Endothelial cell of umbilical vein (primary cell): Measurements from ENCODE around the gene ITGA11. TPM values are rescaled to one million over a fixed set of nuclear protein-coding genes. Genes with fewer than 3 reads are reported as not detected.

Experiments
- BruUV-seq: library from RNA; stranded (reverse); fragments of 400-500 nt; replicated peaks from 2 replicates; lab custom pipeline; 2021; lab: Mats Ljungman, UMichigan
- CTCF ChIA-PET: fragments of 300-600, 350-600 bp; sonication (Branson Sonifier 250); formaldehyde crosslinking; loops from one replicate; lab custom pipeline; 2021; ENCODE audit warnings: antibody characterized with exemption, inconsistent platforms; lab: Charles Lee
- POLR2A ChIA-PET: fragments of 300-600, 350-600 bp; sonication (Branson Sonifier 250); formaldehyde crosslinking; loops from one replicate; lab custom pipeline; 2021; ENCODE audit warnings: antibody characterized with exemption, inconsistent platforms; lab: Charles Lee
- DNase-seq: peaks from one replicate; pipeline ENCODE4 v3.0.0-alpha.2; 2011; ENCODE audit warnings: low read depth, low spot score
- FAIRE-seq: peaks from 2 replicates; lab custom pipeline; 2011; peaks lifted over from hg19 to GRCh38; lab: Jason Lieb, UNC
- H2AFZ ChIP-seq: 2 replicates; pipeline ENCODE4 v1.6.0; 2012; ENCODE audit warnings: low read depth, low read length, control low read depth, inconsistent platforms
- H3K27ac ChIP-seq: 2 replicates; pipeline ENCODE4 v1.5.1; 2011; ENCODE audit warnings: low read depth, mild to moderate bottlenecking, control low read depth, low read length, moderate library complexity; ENCODE audit not compliant: insufficient read depth
- H3K27me3 ChIP-seq, 2 experiments: 2 replicates each; pipeline versions ENCODE4 v1.6.0 to v1.6.1; 2011; ENCODE audit warnings: low read length in 2 of 2, mixed read lengths in 1 of 2; ENCODE audit not compliant: control insufficient read depth in 2 of 2, insufficient read depth in 2 of 2
- H3K36me3 ChIP-seq, 2 experiments: 2 replicates in 1 of 2; 3 replicates in 1 of 2; pipeline ENCODE4 v1.5.1; 2011; ENCODE audit warnings: low read length in 2 of 2, mild to moderate bottlenecking in 1 of 2, moderate library complexity in 1 of 2; ENCODE audit not compliant: control insufficient read depth in 2 of 2, insufficient read depth in 2 of 2; ENCODE audit errors: extremely low read depth in 1 of 2
- H3K4me1 ChIP-seq: 3 replicates; pipeline ENCODE4 v1.5.1; 2011; ENCODE audit warnings: mild to moderate bottlenecking, low read length; ENCODE audit not compliant: control insufficient read depth, insufficient read depth; ENCODE audit errors: extremely low read depth
- H3K4me2 ChIP-seq: 2 replicates; pipeline ENCODE4 v1.6.1; 2011; ENCODE audit warnings: low read length, control low read depth, mixed read lengths; ENCODE audit not compliant: insufficient read depth
- H3K4me3 ChIP-seq, 3 experiments: fragments of 200-600 bp in 1 of 3; sonication (generic), shearing (Covaris generic) in 1 of 3; replicated peaks in 1 of 3; 2 replicates each; pipeline ENCODE4 v1.5.1; 2011 to 2016; ENCODE audit warnings: control low read depth in 3 of 3, low read length in 3 of 3, mild to moderate bottlenecking in 2 of 3, inconsistent platforms in 1 of 3, low read depth in 1 of 3, moderate library complexity in 1 of 3; ENCODE audit not compliant: insufficient read depth in 1 of 3
- H3K79me2 ChIP-seq: 2 replicates; pipeline ENCODE4 v1.6.0; 2012; ENCODE audit warnings: low read length, inconsistent platforms; ENCODE audit not compliant: control insufficient read depth, insufficient read depth
- H3K9ac ChIP-seq: replicated peaks from 2 replicates; pipeline ENCODE3; 2011; ENCODE audit warnings: low read length, control low read depth; ENCODE audit not compliant: insufficient read depth; ENCODE audit errors: extremely low read depth
- H3K9me1 ChIP-seq: replicated peaks from 3 replicates; pipeline ENCODE4 v1.6.0; 2011; ENCODE audit warnings: mild to moderate bottlenecking, low read length; ENCODE audit not compliant: control insufficient read depth, insufficient read depth; ENCODE audit errors: extremely low read depth
- H3K9me3 ChIP-seq: replicated peaks from 2 replicates; pipeline ENCODE4 v1.5.1; 2012; ENCODE audit warnings: low read length, inconsistent platforms; ENCODE audit not compliant: control insufficient read depth, insufficient read depth
- H4K20me1 ChIP-seq: replicated peaks from 2 replicates; pipeline ENCODE3; 2011; ENCODE audit warnings: mild to moderate bottlenecking, low read length; ENCODE audit not compliant: control insufficient read depth, insufficient read depth; ENCODE audit errors: extremely low read depth
- EZH2 ChIP-seq: IDR thresholded peaks from 2 replicates; pipeline ENCODE4 v1.6.1; 2012; ENCODE audit warnings: borderline replicate concordance, low read depth, mild to moderate bottlenecking, moderate library complexity, low read length, inconsistent platforms; ENCODE audit not compliant: severe bottlenecking
- FOS ChIP-seq: IDR thresholded peaks from 2 replicates; pipeline ENCODE4 v1.6.1; 2011; ENCODE audit warnings: mild to moderate bottlenecking, low read length, moderate library complexity, borderline replicate concordance; ENCODE audit not compliant: insufficient read depth
- GATA2 ChIP-seq: IDR thresholded peaks from 2 replicates; pipeline ENCODE4 v1.7.0; 2011; ENCODE audit warnings: low read depth, mild to moderate bottlenecking, moderate library complexity, mixed read lengths, low read length; ENCODE audit not compliant: insufficient read length, insufficient read depth
- JUN ChIP-seq: IDR thresholded peaks from 2 replicates; pipeline ENCODE4 v1.6.1; 2011; ENCODE audit warnings: borderline replicate concordance, low read depth; ENCODE audit not compliant: insufficient read length, insufficient read depth
- MYC ChIP-seq: IDR thresholded peaks from one replicate; pipeline ENCODE4 v1.6.1; 2011; ENCODE audit warnings: mild to moderate bottlenecking, low read depth, low read length
- POLR2A ChIP-seq: IDR thresholded peaks from 2 replicates; pipeline ENCODE4 v1.6.1; 2012; ENCODE audit warnings: low read depth, mild to moderate bottlenecking, control low read depth, low read length
- POLR2AphosphoS5 ChIP-seq: IDR thresholded peaks from 2 replicates; pipeline ENCODE4 v1.6.1; 2012; ENCODE audit warnings: low read depth, mild to moderate bottlenecking, control low read depth, low read length, moderate library complexity; ENCODE audit not compliant: insufficient read depth
- dilution Hi-C: fragments of 300-500 bp; cut with MboI; formaldehyde crosslinking; loops from one replicate; pipeline ENCODE4 v1.15.0; 2019; ENCODE audit warnings: low sequenced_read_pairs; ENCODE audit not compliant: extremely low pct_ligation_motif_present
- intact Hi-C: fragments of 100-400 bp; cut with micrococcal nuclease; formaldehyde crosslinking; loops from one replicate; pipeline ENCODE4 v1.10.0; 2022
- polyA plus RNA-seq, 4 experiments: library from polyadenylated mRNA; depleted of rRNA in 3 of 4; stranded (reverse) in 3 of 4; unstranded in 1 of 4; fragments of >200 nt; gene quantifications; 2 replicates each; pipeline versions ENCODE4 v1.2.1 to v1.2.3, GENCODE V29; 2011 to 2012; ENCODE audit warnings: missing spikeins in 1 of 4
- total RNA-seq: library from RNA; stranded (reverse); gene quantifications from 2 replicates; pipeline ENCODE4 v1.2.3, GENCODE V29; 2021
- TF ChIP-seq, protein P1 (sequence below): IDR thresholded peaks from 2 replicates; pipeline ENCODE4 v1.6.1; 2011; ENCODE audit not compliant: insufficient read depth, insufficient read length
- TF ChIP-seq, protein P2 (sequence below), 2 donors: IDR thresholded peaks; 1 replicate in 1 of 2; 2 replicates in 1 of 2; pipeline ENCODE4 v1.5.1; 2011; ENCODE audit warnings: low read length in 2 of 2, mild to moderate bottlenecking in 2 of 2, moderate library complexity in 2 of 2, control low read depth in 1 of 2, inconsistent platforms in 1 of 2, low read depth in 1 of 2; ENCODE audit not compliant: insufficient read depth in 1 of 2; ENCODE audit errors: extremely low read depth in 1 of 2

The ITGA11 gene
- total and polyA plus RNA-seq, 2 donors (not counting 3 experiments of a cell fraction or from before 2014, with no cell fraction given): 0.18 to 1.0 TPM

DNA sequence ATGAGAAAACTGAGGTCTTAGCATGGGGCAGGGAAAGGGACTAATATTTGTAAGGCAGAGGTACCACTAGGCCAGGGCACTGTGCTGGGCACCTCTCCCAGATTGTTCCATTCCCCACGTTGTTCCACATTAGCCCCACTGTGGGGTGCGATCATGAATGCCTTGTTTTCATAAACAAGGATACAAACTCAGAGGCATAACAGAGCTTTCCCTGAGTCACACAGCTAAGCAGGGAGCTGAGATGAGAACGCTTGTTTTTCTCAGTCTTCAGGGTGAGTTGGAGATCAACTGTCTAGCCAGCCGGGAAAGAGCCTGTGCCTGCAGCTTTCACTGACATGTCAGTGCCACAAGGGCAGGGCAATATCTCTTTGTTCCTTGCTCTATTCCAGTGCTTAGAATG is 47.9 kb upstream of the ITGA11 start:
- Histone ChIP-seq H2AFZ (no peak overlapping the region), H4K20me1 (no peaks in the 10 kb centered on the region), H3K4me3 (no peak overlapping the region), H3K4me1 (no peaks in the 10 kb centered on the region), H3K9me1 (no peaks in the 10 kb centered on the region), H3K4me2 (no peak overlapping the region), H3K9me3 (no peaks in the 10 kb centered on the region), H3K27me3 (peaks cover 3 to 11% of the 10 kb centered on the region in 2 experiments), H3K9ac (no peak overlapping the region), H3K79me2 (no peaks in the 10 kb centered on the region), H3K36me3 (no peaks in the 10 kb centered on the region), H3K27ac (no peak overlapping the region)
- ChIA-PET CTCF (interaction anchor here (2.3 kb wide), 1 partner anchor 173 kb away, joined by 4 read pairs; no protein-coding TSS in a partner anchor), POLR2A (no interaction called here)
- TF ChIP-seq POLR2A (no peak), MYC (no peak), GATA2 (no peak), FOS (no peak)
- DNase-seq (no peak), FAIRE-seq (no peak)
- dilution Hi-C loops (no loop called here), intact Hi-C loops (no loop called here)
- BruUV-seq: no TSS peak

DNA sequence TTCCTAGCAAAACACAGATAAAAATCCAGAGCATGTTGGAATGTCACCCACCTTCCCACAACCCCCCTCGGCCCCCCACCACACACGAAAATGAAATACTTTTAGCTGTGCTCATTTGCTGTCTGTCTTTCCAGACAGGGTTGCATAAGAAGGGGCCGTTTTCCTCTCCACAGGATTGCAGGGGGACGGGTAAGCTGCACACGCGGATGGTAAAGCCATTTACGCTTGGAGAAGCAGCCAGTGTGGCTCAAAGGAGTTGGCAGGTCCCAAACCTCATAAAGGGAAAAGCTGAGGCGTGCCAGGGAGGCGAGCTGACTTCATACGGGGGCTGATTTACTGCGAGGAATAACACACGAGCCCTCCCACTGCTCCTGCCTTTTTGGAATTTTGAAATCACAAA is 47.4 kb upstream of the ITGA11 start:
- dilution Hi-C loops: no loop called here
- no peak overlapping the region for H3K9ac ChIP-seq
- H3K4me1 ChIP-seq: no peaks in the 10 kb centered on the region
- no TSS peak for BruUV-seq
- H3K4me2 ChIP-seq: no peak overlapping the region
- TF ChIP-seq, protein P1, sequence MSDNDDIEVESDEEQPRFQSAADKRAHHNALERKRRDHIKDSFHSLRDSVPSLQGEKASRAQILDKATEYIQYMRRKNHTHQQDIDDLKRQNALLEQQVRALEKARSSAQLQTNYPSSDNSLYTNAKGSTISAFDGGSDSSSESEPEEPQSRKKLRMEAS: no peak
- TF ChIP-seq JUN (no peak), EZH2 (no peak), POLR2AphosphoS5 (no peak), POLR2A (no peak), GATA2 (no peak), MYC (no peak), FOS (no peak)
- TF ChIP-seq, protein P2, sequence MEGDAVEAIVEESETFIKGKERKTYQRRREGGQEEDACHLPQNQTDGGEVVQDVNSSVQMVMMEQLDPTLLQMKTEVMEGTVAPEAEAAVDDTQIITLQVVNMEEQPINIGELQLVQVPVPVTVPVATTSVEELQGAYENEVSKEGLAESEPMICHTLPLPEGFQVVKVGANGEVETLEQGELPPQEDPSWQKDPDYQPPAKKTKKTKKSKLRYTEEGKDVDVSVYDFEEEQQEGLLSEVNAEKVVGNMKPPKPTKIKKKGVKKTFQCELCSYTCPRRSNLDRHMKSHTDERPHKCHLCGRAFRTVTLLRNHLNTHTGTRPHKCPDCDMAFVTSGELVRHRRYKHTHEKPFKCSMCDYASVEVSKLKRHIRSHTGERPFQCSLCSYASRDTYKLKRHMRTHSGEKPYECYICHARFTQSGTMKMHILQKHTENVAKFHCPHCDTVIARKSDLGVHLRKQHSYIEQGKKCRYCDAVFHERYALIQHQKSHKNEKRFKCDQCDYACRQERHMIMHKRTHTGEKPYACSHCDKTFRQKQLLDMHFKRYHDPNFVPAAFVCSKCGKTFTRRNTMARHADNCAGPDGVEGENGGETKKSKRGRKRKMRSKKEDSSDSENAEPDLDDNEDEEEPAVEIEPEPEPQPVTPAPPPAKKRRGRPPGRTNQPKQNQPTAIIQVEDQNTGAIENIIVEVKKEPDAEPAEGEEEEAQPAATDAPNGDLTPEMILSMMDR (IDR thresholded peaks at IDR 0.05; ENCODE audit: extremely low read depth in 1 of 2, insufficient read depth in 1 of 2, low read depth in 1 of 2, low read length in 2 of 2): no peak
- H3K9me3 ChIP-seq: no peaks in the 10 kb centered on the region
- H3K36me3 ChIP-seq: no peaks in the 10 kb centered on the region
- H3K27me3 ChIP-seq: peaks cover 3 to 11% of the 10 kb centered on the region in 2 experiments
- intact Hi-C loops: no loop called here
- no peaks in the 10 kb centered on the region for H4K20me1 ChIP-seq
- DNase-seq: no peak
- ChIA-PET POLR2A (no interaction called here), CTCF (no interaction called here)
- no peak for FAIRE-seq
- H2AFZ ChIP-seq: no peak overlapping the region
- no peaks in the 10 kb centered on the region for H3K9me1 ChIP-seq
- H3K79me2 ChIP-seq: no peaks in the 10 kb centered on the region
- no peak overlapping the region for H3K4me3 ChIP-seq
- no peak overlapping the region for H3K27ac ChIP-seq
